Activated gamma-delta T cell treated with Interleukin-2 at 50 U/mL for 16 hours (primary cell): Measurements from ENCODE around the gene INTS4.
"Not testable (repeated sequence)": the region's sequence is repeated elsewhere in the genome, so short reads cannot be mapped to it uniquely, and the experiment has no call there.

ENCODE experiments used
- DNase-seq: peaks from one replicate; pipeline ENCODE4 v3.0.0-alpha.2; 2020

Gene INTS4

GRCh38 chr11:78022397-78023396 lies 28.2 kb upstream of the INTS4 start, which contains the start of gene KCTD14:
Gene KCTD14, minus strand, starts transcription at chr11:78023276. Its CDS starts 27 bp downstream, at chr11:78023249.
- DNase-seq, result no peak

- DNase-seq, result no peak
Measured at GRCh38 chr11:78021611-78022010, 27.1 kb upstream of the INTS4 start.

GRCh38 chr11:78020246-78020645 lies 25.8 kb upstream of the INTS4 start:
- no peak for DNase-seq

GRCh38 chr11:78019808-78020207 lies 25.3 kb upstream of the INTS4 start:
- DNase-seq, result no peak

- no peak for DNase-seq
Measured at GRCh38 chr11:78015878-78016277, 21.4 kb upstream of the INTS4 start.

GRCh38 chr11:78014937-78015520 lies 20.6 kb upstream of the INTS4 start:
- not testable (repeated sequence) for DNase-seq

GRCh38 chr11:78011301-78011700 lies 16.8 kb upstream of the INTS4 start:
- DNase-seq, result no peak

GRCh38 chr11:78010755-78011154 lies 16.3 kb upstream of the INTS4 start:
- DNase-seq, result no peak

- DNase-seq, result no peak
Measured at GRCh38 chr11:78010304-78010703, 15.8 kb upstream of the INTS4 start.

GRCh38 chr11:78009062-78009461 lies 14.6 kb upstream of the INTS4 start:
- DNase-seq, result no peak

- DNase-seq, result peak; percentile 43
Measured at GRCh38 chr11:78000193-78000592, 5.7 kb upstream of the INTS4 start.

GRCh38 chr11:77999446-78000030 lies 5.1 kb upstream of the INTS4 start:
- no peak for DNase-seq

GRCh38 chr11:77993902-77994301 lies 566 bp downstream of the INTS4 start:
- DNase-seq, result no peak

GRCh38 chr11:77990981-77991380 lies 3.5 kb downstream of the INTS4 start:
- DNase-seq, result no peak

- not testable (repeated sequence) for DNase-seq
Measured at GRCh38 chr11:77986456-77986855, 8.0 kb downstream of the INTS4 start.

GRCh38 chr11:77981346-77981947 lies 13.0 kb downstream of the INTS4 start:
- DNase-seq, result no peak

- no peak for DNase-seq
Measured at GRCh38 chr11:77968337-77968736, 26.1 kb downstream of the INTS4 start.

- no peak for DNase-seq
Measured at GRCh38 chr11:77967753-77968152, 26.7 kb downstream of the INTS4 start.

- no peak for DNase-seq
Measured at GRCh38 chr11:77967121-77967520, 27.3 kb downstream of the INTS4 start.

- DNase-seq, result no peak
Measured at GRCh38 chr11:77966338-77966737, 28.1 kb downstream of the INTS4 start.

- DNase-seq, result no peak
Measured at GRCh38 chr11:77959434-77959833, 35.0 kb downstream of the INTS4 start.

- DNase-seq, result not testable (repeated sequence)
Measured at GRCh38 chr11:77958583-77959177, 35.8 kb downstream of the INTS4 start.

GRCh38 chr11:77943296-77943695 lies 51.2 kb downstream of the INTS4 start:
- DNase-seq, result not testable (repeated sequence)
